Esophagus squamous epithelium (tissue), 4 donors: Measurements from ENCODE around the gene SCG5.

Source experiments
- CTCF ChIP-seq, 6 experiments: fragments of 450-650 bp in 4 of 6; fragments of 200-600 bp in 2 of 6; sonication (generic) in 2 of 6; IDR thresholded peaks; one replicate each; pipeline ENCODE4 v1.5.1; 2016 to 2019; ENCODE audit warnings: antibody characterized with exemption in 6 of 6, mild to moderate bottlenecking in 4 of 6, moderate library complexity in 4 of 6
- POLR2A ChIP-seq, 4 donors: fragments of 450-650 bp; IDR thresholded peaks; one replicate each; pipeline ENCODE4 v1.6.1; 2017; ENCODE audit warnings: antibody characterized with exemption in 4 of 4, mild to moderate bottlenecking in 4 of 4, moderate library complexity in 3 of 4

GRCh38 chr15:32704395-32704981, 63.0 kb downstream of the SCG5 start:
- TF ChIP-seq CTCF (IDR thresholded peaks at IDR 0.05) (no peak), POLR2A (IDR thresholded peaks at IDR 0.05) (no peak)
